ENCODE results near the gene ADGRD1.

DNA sequence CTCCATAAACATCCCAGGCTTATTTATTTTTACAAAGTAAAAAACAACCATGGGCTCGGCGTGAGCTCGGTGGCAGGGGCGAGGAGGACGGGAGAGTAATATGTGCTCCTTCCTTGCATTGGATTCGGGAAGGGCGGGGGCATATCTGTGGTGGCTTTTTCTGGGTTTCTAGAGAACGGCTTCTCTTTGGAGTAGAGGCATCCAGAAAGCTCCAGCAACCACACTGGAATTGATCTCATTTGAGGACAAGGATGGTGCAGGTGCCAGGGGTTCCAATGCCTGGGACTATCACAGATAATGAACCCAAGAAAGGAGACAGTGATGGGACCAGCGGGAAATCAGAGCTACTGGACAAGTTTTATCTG lies 18.9 kb downstream of the ADGRD1 start:
- TF ChIP-seq CTCF (IDR thresholded peaks at IDR 0.05) = no peak
- no peak for TF ChIP-seq POLR2A (IDR thresholded peaks at IDR 0.05; ENCODE audit: low read depth)

Data from esophagus muscularis mucosa (tissue), 3 donors.